ENCODE measurements around the gene HAUS7.

HAUS7 gene

DNA sequence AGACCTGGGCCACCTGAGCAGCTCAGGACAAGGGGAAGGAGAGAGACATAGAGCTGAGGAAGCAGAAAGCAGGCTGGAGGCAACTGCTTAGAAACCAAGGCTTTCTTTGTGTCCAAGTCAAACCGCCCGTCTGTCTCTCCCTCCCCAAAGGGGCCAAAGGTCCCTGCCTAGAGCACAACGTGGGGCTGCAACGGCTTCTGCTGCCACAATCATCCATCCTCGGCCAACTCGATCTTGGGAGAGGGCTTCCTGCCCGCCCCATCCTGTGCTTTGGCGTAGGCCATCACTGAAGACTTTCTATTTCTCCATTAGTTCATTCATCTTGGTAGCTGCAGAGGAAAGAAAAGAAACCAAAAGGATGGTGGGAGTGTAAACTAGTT is 22.8 kb downstream of the HAUS7 start:
- H3K27ac ChIP-seq: no peak overlapping the region
- TF ChIP-seq ZFX (IDR thresholded peaks at IDR 0.05): no peak
- no peak for TF ChIP-seq CTCF (conservative IDR thresholded peaks at IDR 0.05)

DNA sequence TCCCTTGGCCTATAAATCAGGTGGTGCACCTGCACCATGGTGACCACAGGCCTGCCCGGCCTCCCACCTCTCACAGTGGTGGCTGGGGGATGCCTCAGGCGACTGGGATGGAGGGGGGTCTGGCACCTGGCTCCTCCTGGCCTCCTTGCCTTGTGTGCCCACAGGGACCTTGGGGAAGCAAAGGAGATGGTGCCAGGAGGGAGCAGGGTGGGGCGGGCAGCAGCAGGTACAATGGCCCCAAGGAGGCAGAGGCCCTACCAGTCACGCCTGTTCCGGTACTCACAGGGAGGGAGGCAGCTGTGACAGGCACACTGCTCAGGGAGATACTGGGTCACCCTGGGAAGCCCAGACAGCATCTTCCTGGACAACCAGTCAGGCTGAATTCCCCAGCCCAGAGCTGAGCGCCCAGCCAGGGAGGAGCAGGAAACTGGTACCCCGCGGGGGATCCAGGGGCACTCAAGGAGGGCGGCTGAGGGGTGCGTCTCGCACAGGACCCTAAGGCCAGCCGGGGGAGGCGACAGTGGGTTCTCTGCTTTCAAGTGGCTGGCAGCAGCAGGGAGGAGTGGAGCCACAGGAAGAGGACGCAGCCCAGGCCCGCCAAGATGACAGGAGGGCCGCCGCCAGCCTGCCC is 23.3 kb downstream of the HAUS7 start:
- TF ChIP-seq ZFX (IDR thresholded peaks at IDR 0.05): no peak
- no peak for TF ChIP-seq CTCF (conservative IDR thresholded peaks at IDR 0.05)
- no peak overlapping the region for H3K27ac ChIP-seq

- no peak overlapping the region for H3K27ac ChIP-seq
- TF ChIP-seq CTCF (conservative IDR thresholded peaks at IDR 0.05) (no peak), ZFX (IDR thresholded peaks at IDR 0.05) (no peak)
Observed at GRCh38 chrX:153446636-153446936, 23.8 kb downstream of the HAUS7 start.

- H3K27ac ChIP-seq: no peak within 1 kb of the TSS
- TF ChIP-seq CTCF (conservative IDR thresholded peaks at IDR 0.05): no peak
- no peak for TF ChIP-seq ZFX (IDR thresholded peaks at IDR 0.05)
Observed at GRCh38 chrX:153445856-153446635, 24.3 kb downstream of the HAUS7 start, which contains the start of gene TREX2. Gene TREX2 (minus strand): TSS chrX:153446056. CDS start chrX:153445430, 626 bp downstream.

GRCh38 chrX:153445106-153445855 is 25.1 kb downstream of the HAUS7 start:
- H3K27ac ChIP-seq: no peak overlapping the region
- TF ChIP-seq ZFX (IDR thresholded peaks at IDR 0.05) (no peak), CTCF (conservative IDR thresholded peaks at IDR 0.05) (no peak)

DNA sequence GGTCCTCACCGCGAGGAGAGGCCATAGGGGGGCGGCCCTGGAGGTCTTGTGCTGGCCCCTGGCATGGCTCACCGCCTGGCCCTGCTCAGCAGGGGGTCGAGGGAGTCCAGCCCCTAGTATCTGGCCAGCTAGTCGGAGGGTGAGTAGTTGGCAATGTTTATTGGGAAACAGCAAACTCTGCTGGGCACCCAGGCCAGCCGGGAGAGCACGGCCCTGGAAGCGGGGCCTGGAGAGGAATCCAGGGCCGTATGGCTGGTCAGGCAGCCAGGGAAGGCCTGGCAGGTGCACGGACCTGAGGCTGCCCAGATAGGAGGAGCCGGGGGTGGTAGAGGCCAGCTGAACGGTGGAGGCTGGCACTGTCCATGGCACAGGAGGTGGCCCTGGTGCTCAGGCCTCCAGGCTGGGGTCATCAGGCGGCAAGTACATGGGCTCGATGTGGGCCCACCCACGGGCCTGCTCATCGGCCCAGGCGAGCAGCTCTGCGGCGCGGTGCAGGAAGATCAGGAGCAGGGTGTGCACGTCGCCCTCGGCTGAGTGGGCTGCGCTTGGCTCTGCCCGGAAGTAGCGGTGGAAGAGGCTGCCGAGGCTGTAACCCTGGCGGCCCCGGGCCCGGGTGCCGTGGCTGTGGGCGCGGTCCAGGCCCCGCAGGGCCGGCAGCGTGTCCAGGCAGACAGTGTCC is 25.9 kb downstream of the HAUS7 start:
- no peak overlapping the region for H3K27ac ChIP-seq

More for the DNA sequence above, 25.9 kb downstream of the HAUS7 start:
- TF ChIP-seq CTCF (conservative IDR thresholded peaks at IDR 0.05): no peak
- TF ChIP-seq ZFX (IDR thresholded peaks at IDR 0.05): no peak

Data from C4-2B (cell line).